Subcutaneous abdominal adipose tissue (tissue), 5 donors: ENCODE results near the gene MCF2L2.

Experiments used
- H3K27ac ChIP-seq: one replicate; pipeline ENCODE4 v1.7.0; 2013; ENCODE audit warnings: low read depth, mild to moderate bottlenecking, inconsistent platforms, low read length, moderate library complexity
- H3K27me3 ChIP-seq, 5 donors: one replicate each; pipeline ENCODE4 v1.7.0; 2013; ENCODE audit warnings: low read length in 5 of 5, inconsistent platforms in 1 of 5; ENCODE audit not compliant: control insufficient read depth in 5 of 5, insufficient read depth in 4 of 5
- H3K36me3 ChIP-seq, 5 donors: one replicate each; pipeline ENCODE4 v1.7.0; 2013; ENCODE audit warnings: low read length in 5 of 5; ENCODE audit not compliant: control insufficient read depth in 5 of 5, insufficient read depth in 5 of 5
- H3K4me1 ChIP-seq, 5 donors: one replicate each; pipeline ENCODE4 v1.7.0; 2013; ENCODE audit warnings: low read length in 5 of 5, mild to moderate bottlenecking in 3 of 5, moderate library complexity in 1 of 5; ENCODE audit not compliant: control insufficient read depth in 5 of 5, insufficient read depth in 5 of 5
- H3K4me3 ChIP-seq, 5 donors: one replicate each; pipeline ENCODE4 v1.7.0; 2013; ENCODE audit warnings: low read length in 5 of 5, low read depth in 1 of 5
- H3K9ac ChIP-seq, 5 donors: one replicate each; pipeline ENCODE4 v1.7.0; 2013; ENCODE audit warnings: low read length in 5 of 5, mild to moderate bottlenecking in 4 of 5, moderate library complexity in 3 of 5
- H3K9me3 ChIP-seq, 5 donors: one replicate each; pipeline ENCODE4 v1.7.0; 2013; ENCODE audit warnings: low read length in 5 of 5; ENCODE audit not compliant: control insufficient read depth in 5 of 5
- donor health status: healthy.
- donor health status: healthy.
- donor health status: healthy.
- donor health status: healthy.
- donor health status: healthy.

MCF2L2 gene

GRCh38 chr3:183159333-183159732 is 269.1 kb downstream of the MCF2L2 start:
- Histone ChIP-seq H3K9ac (no peak overlapping the region), H3K27me3 (peaks cover 4 to 12% (median 7%) of the 10 kb centered on the region in 5 donors), H3K27ac (no peak overlapping the region), H3K4me3 (no peak overlapping the region), H3K4me1 (peaks cover 0 to 13% (median 11%) of the 10 kb centered on the region in 5 donors), H3K9me3 (no peaks in the 10 kb centered on the region), H3K36me3 (no peaks in the 10 kb centered on the region)

- Histone ChIP-seq H3K36me3 (no peaks in the 10 kb centered on the region), H3K9me3 (no peaks in the 10 kb centered on the region)
Measured at GRCh38 chr3:183158551-183159006, 269.8 kb downstream of the MCF2L2 start.

GRCh38 chr3:183158113-183158512 is 270.3 kb downstream of the MCF2L2 start:
- H3K4me1 ChIP-seq = peaks cover 0 to 13% (median 11%) of the 10 kb centered on the region in 5 donors
- no peak overlapping the region for H3K9ac ChIP-seq
- no peaks in the 10 kb centered on the region for H3K36me3 ChIP-seq
- peaks cover 4 to 14% (median 7%) of the 10 kb centered on the region in 5 donors for H3K27me3 ChIP-seq
- no peak overlapping the region for H3K27ac ChIP-seq
- H3K4me3 ChIP-seq = no peak overlapping the region
- no peaks in the 10 kb centered on the region for H3K9me3 ChIP-seq

More at GRCh38 chr3:183158551-183159006, 269.8 kb downstream of the MCF2L2 start:
- Histone ChIP-seq H3K9ac (no peak overlapping the region), H3K4me3 (no peak overlapping the region), H3K27ac (no peak overlapping the region), H3K27me3 (peaks cover 4 to 13% (median 7%) of the 10 kb centered on the region in 5 donors), H3K4me1 (peaks cover 0 to 13% (median 11%) of the 10 kb centered on the region in 5 donors)

- no peak overlapping the region for H3K4me3 ChIP-seq
- no peaks in the 10 kb centered on the region for H3K9me3 ChIP-seq
- no peak overlapping the region for H3K9ac ChIP-seq
- H3K4me1 ChIP-seq = no peaks in the 10 kb centered on the region
- no peaks in the 10 kb centered on the region for H3K36me3 ChIP-seq
- H3K27me3 ChIP-seq = peaks cover 0 to 3% (median 0%) of the 10 kb centered on the region in 5 donors
- no peak overlapping the region for H3K27ac ChIP-seq
Measured at GRCh38 chr3:183156266-183156665, 272.2 kb downstream of the MCF2L2 start.

GRCh38 chr3:183155499-183155898 is 272.9 kb downstream of the MCF2L2 start:
- no peak overlapping the region for H3K27ac ChIP-seq
- no peaks in the 10 kb centered on the region for H3K36me3 ChIP-seq
- no peaks in the 10 kb centered on the region for H3K4me1 ChIP-seq
- H3K4me3 ChIP-seq = no peak overlapping the region
- no peak overlapping the region for H3K9ac ChIP-seq
- peaks cover 0 to 3% (median 0%) of the 10 kb centered on the region in 5 donors for H3K27me3 ChIP-seq
- H3K9me3 ChIP-seq = no peaks in the 10 kb centered on the region

GRCh38 chr3:183153210-183153950 is 275.0 kb downstream of the MCF2L2 start:
- Histone ChIP-seq H3K9ac (no peak overlapping the region), H3K27ac (no peak overlapping the region), H3K4me1 (no peaks in the 10 kb centered on the region), H3K27me3 (peaks cover 0 to 6% (median 0%) of the 10 kb centered on the region in 5 donors), H3K36me3 (no peaks in the 10 kb centered on the region), H3K4me3 (no peak overlapping the region), H3K9me3 (no peaks in the 10 kb centered on the region)

GRCh38 chr3:183151821-183152351 is 276.5 kb downstream of the MCF2L2 start:
- no peaks in the 10 kb centered on the region for H3K9me3 ChIP-seq
- H3K4me3 ChIP-seq = no peak overlapping the region
- no peak overlapping the region for H3K27ac ChIP-seq

GRCh38 chr3:183151086-183151485 is 277.3 kb downstream of the MCF2L2 start:
- no peaks in the 10 kb centered on the region for H3K4me1 ChIP-seq
- H3K36me3 ChIP-seq = no peaks in the 10 kb centered on the region
- no peaks in the 10 kb centered on the region for H3K9me3 ChIP-seq
- H3K27me3 ChIP-seq = peaks cover 0 to 6% (median 0%) of the 10 kb centered on the region in 5 donors
- H3K4me3 ChIP-seq = no peak overlapping the region
- H3K27ac ChIP-seq = no peak overlapping the region
- no peak overlapping the region for H3K9ac ChIP-seq

More at GRCh38 chr3:183151821-183152351, 276.5 kb downstream of the MCF2L2 start:
- Histone ChIP-seq H3K27me3 (peaks cover 0 to 6% (median 0%) of the 10 kb centered on the region in 5 donors), H3K9ac (no peak overlapping the region), H3K4me1 (no peaks in the 10 kb centered on the region), H3K36me3 (no peaks in the 10 kb centered on the region)

- H3K36me3 ChIP-seq = no peaks in the 10 kb centered on the region
- no peaks in the 10 kb centered on the region for H3K9me3 ChIP-seq
- no peak overlapping the region for H3K4me3 ChIP-seq
- no peak overlapping the region for H3K27ac ChIP-seq
- no peak overlapping the region for H3K9ac ChIP-seq
- peaks cover 0 to 6% (median 0%) of the 10 kb centered on the region in 5 donors for H3K27me3 ChIP-seq
- H3K4me1 ChIP-seq = no peaks in the 10 kb centered on the region
Measured at GRCh38 chr3:183149915-183150750, 278.3 kb downstream of the MCF2L2 start.
